Stimulated activated CD4-positive, alpha-beta T cell treated with anti-CD3 and anti-CD28 coated beads, Interleukin-1b, Interleukin-23, amount 100 ng/mL, for 48 hours (primary cell): ENCODE measurements around the gene ADNP.

Source experiments
- DNase-seq: peaks from one replicate; pipeline ENCODE4 v3.0.0-alpha.2; 2020

Gene ADNP

DNA sequence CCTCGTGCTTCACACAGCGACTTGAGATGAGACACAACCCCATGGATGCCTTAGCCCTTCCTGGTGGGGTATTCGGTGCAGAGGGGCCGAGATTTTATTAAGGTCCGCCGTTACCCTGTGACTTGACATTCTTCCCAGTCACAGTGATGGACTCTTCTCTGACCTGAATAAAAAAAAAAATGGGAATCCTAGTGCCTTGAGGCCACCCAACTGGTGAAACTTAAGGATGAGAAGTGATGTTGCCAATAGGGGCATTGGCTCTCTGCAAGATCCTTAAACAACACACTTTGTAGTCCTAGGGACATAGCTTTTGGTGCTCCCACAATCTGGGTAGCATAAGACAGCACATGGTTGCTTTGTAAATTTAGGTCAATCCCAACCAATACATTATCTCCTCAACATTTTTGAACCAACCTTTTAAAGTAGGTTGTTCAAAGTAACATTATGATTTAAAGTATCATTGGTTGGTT lies 814 bp upstream of the ADNP start:
- DNase-seq, result no peak

GRCh38 chr20:50930976-50931305 lies 296 bp downstream of the ADNP start:
- no peak for DNase-seq

- peak; percentile 13 for DNase-seq
Observed at GRCh38 chr20:50930139-50930975, 880 bp downstream of the ADNP start.

DNA sequence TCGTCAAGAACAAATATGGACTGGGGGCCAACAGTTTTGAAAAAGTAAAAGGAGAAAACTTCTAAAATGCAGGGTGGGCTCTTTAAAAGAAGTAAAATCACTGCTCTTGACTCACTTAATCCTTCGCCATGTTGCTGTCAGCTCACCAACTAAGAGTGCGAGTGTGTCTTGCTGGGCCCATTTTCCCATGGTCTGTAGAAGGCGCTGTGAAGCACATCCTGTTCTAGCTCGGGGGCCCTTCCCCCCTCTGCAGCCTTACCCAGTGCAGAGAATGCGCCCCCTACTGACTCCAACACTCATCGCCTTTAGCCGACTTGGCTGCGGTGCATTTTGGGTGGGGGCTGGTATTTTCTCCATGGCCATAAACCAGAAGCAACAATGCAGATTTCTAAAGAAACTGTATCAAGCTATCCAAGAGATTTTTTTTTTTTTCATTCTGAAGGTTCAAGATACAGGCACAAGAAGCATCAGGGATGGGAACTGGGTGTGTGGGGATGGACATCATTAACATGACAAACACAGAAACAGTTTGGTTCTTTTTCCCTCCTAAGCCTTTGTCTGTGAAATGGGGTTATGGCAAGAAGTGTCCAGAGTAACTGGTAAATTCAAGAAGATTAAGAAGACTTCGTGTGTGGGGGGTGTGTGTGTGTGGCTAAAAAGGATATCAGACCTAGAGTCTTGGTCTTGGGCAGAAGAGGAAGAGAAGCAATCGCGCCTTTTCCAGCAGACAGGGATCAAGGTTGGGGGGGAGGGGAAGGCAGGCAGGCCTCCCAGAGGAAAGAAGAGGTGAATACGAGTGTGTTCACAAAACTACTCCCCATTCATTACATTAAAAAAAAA lies 1.7 kb downstream of the ADNP start:
- DNase-seq, result peak; percentile 96

- DNase-seq, result no peak
Observed at GRCh38 chr20:50928469-50928868, 2.8 kb downstream of the ADNP start.

DNA sequence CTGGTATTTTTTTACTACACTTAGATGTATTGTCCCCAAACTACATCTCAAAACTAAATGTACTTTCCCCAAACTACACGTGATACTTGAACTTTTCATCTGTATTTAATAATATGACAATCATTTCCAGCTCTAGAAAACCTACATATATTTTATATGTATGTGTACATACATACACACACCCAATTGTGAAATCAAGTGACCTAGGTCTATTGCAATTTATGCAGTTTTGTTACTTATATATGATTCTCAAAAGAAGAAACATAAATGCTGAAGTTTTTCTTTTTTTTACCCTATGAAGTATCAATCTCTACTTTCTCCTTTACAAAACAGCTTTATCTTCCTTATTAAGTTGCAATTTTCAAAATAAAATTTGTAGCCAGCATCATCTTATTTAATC lies 4.7 kb downstream of the ADNP start:
- no peak for DNase-seq

DNA sequence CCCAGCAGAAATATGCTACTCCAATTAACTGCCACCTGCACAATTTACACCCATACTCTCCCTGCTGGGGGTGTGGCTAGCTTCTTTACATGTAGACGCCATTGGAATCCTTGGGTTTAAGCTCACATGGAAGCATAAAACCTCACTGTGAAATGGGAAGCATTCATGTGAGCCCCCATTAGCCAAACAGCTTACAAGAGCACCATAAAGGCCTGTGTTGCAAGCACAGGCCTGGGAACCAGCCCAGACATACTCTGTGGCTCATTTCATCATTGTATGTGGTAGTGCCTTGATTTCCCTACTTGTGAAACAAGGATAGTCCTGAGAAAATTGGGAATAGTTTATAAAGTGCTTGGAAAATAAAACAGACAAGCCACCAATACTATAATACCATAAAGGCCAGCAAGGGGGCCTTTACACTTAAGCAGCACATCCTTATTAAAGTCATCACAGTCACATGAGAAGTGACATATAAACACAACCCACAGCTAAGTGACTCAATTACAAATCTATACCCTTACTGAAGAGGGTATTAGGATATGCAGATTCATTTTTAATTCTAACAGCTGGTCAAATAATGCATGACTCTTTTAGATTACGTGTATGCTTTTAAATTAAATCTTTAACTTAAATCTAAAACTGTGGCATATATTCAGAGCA lies 6.8 kb downstream of the ADNP start:
- DNase-seq, result no peak

DNA sequence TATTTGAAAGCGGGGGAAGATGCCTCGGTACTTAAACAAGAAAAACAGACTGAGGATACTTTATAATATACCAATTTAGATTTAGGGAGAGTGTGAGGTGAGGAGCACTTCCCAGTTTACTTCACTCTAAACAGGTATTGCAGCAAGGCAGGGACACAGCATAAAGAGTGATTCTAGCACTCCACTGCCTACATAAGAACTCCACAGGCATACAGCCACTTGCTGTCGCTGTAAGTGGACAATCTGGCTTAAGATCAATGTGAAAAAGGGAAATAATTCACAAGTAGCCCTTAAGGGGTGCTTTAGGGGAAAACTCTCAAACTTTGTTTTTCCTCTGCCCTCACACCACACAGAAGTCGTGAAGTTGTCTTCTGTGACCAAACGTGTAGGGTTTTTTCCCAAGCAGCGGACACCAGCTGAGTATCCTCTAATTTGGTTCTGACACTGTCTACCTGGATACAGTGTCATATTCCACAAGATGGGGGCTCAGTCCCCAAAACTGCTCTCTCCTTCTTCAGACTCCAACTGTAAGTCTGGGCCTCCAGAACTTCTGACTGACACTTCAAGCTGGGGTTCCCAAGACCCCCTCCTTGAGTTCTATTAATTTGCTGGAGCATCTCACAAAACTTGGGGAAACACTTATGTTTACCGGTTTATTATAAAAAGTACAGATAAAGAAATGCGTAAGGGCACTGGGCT lies 9.3 kb downstream of the ADNP start:
- no peak for DNase-seq

GRCh38 chr20:50920997-50921396 lies 10.2 kb downstream of the ADNP start:
- DNase-seq, result no peak

GRCh38 chr20:50919567-50919966 lies 11.7 kb downstream of the ADNP start:
- DNase-seq, result no peak

- no peak for DNase-seq
Observed at GRCh38 chr20:50918403-50918802, 12.8 kb downstream of the ADNP start.

DNA sequence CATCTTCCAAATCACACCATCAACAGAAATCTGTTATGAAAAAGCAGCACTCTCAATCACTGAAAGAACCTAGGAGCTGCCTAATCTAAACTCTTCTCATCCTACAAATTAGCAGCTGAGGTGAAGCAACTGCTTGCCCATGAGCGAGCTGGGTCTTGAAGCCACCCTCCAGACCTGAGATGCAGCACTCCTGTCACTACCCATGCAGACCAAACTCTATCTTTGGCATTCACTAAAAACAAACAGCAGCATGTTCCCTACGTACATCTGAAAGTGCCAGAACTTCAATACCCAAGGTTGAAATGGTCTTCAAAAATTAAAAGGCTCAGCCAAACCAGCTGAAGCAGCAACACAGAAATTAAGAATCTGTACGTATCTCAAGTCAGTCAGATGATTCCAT lies 14.3 kb downstream of the ADNP start:
- no peak for DNase-seq

DNA sequence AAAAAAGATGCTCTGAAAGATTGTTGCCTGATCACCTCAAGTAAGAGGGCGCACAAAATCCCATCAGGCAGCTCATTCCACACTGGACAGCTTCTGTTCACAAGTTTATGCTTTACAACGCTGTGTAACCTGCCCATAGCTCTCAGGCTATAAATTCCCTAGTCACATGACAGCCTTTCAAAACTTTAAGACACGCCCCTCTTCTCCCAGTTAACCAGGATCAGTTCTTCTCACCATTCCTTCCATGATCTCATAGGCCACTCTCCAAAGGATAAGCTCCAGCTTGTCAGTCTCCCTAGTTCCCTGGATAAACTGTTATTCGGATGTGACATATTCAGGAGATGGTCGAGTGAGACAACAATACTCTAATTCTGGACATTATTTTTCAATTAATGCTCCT lies 15.0 kb downstream of the ADNP start:
- no peak for DNase-seq

DNA sequence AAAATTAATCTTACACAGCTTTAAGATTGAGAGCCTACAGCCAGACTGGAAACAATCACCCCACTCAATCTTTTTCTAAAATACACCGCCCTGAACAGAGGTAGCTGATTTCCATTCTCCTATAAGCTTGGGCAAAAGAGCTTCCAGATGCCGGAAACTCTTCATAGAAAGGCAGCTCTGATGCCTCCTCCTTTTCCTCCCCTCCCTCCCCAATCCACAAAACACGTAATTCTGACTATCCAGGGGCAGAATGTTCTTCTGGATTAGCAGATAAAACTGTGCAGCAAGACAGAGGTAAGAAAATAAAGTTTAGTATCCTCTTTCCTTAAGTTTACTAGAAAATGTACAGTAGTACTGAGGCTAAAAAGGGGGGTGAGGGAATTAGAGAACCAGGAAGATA lies 15.8 kb downstream of the ADNP start:
- no peak for DNase-seq

- DNase-seq, result peak; percentile 40
Observed at GRCh38 chr20:50913690-50914375, 17.4 kb downstream of the ADNP start.

- no peak for DNase-seq
Observed at GRCh38 chr20:50911716-50912115, 19.5 kb downstream of the ADNP start.

- DNase-seq, result no peak
Observed at GRCh38 chr20:50911030-50911429, 20.2 kb downstream of the ADNP start.

DNA sequence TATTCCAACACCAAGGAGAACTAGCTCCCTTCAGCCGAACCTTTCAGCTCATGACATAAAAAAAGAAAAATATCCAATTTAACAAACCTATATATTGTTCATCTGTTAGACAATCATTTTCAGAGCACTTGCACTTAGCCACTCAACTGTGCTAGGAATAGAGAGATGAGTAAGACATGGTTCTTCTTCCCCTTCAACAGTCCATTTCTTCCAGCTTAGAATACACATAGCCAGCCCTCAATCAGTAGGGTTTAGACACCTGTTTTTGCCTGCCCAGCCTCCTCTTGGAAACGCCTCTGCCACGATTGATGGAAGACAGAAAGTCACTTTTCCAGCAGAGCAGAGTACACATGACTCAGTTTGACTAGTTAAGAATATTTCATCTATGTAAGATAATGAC lies 21.8 kb downstream of the ADNP start:
- DNase-seq, result no peak

DNA sequence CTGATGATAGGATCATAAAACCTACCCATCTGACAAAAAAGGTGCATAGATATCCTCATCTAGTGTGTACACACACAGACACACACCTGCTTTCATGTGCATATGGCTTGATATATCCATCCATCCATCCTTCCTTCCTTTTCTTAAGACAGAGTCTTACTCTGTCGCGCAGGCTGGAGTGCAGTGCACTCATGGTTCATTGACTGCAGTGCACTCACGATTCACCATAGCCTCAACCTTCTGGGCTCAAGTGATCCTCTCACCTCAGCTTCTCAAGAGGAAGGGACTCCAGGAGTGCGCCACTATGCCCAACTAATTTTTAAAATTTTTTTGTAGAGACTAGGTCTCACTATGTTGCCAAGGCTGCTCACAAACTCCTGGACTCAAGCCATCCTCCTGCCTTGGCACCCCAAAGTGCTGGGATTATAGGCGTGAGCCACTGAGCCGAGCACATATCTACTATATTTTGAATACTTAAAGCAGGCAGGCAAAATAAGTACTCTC lies 27.1 kb downstream of the ADNP start:
- no peak for DNase-seq

GRCh38 chr20:50903353-50904051 lies 27.7 kb downstream of the ADNP start:
- no peak for DNase-seq

- no peak for DNase-seq
Observed at GRCh38 chr20:50901301-50901700, 29.9 kb downstream of the ADNP start.

DNA sequence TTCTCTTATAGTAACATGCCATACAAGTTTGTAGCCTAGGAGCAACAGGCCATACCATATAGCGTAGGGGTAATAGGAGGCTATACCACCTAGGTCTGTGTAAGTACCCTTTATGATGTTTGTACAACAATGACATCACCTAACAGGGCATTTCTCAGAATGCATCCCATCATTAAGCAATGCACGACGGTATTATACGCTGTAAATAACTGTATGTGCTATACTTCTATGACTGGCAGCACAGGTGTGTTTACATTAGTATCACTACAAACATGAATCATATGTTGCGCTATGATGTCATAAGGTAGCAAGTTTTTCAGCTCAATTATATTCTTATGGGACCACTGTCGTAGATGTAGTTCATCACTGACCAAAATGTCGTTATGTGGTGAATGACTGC lies 31.0 kb downstream of the ADNP start:
- DNase-seq, result no peak
